Limb (tissue), 2 donors: ENCODE measurements around the gene WNT6.
A peak's percentile ranks its signal among the peaks of the same experiment; 100 is the strongest.

Experiments used
- DNase-seq, 2 donors: peaks; one replicate each; pipeline ENCODE4 v3.0.0-alpha.2; 2016; ENCODE audit errors: extremely low spot score in 2 of 2

Gene WNT6

DNA sequence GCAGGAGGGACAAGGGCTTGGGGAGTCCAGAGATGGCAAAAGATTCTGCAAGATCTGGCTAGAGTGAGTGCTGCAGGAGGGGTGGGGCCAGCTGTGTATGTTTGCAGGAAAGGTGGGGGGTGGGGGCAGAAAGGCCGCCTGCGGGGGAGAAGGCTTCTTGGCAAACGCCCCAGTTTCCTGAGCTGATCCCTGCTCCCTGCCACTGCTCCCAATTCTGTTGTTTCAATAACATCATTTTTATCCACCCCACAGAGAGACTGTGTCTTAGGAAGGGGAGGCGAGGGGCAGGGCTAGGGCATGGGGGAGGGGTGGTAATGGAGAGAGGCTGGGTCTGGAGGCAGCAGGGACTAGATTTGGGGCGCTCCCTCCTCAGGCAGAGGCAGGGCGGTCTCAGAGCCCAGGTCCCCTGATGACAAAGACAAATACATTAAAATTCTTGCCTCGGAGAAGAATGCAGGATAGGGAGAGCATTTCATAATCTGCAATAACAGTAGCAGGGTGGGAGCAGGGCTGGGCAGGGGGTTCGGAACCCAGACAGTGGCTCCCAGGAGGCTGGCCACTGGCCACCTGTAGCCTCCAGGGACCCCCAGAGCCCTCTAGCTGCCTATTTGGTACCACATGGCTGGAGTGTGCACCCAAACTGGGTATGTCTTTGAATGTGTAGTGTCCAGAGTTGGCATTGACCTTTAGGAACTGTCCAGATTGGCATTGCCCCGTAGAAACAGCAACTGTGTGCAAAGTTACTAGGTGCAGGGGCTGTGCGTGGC lies 2.1 kb upstream of the WNT6 start:
- DNase-seq, result no peak

DNA sequence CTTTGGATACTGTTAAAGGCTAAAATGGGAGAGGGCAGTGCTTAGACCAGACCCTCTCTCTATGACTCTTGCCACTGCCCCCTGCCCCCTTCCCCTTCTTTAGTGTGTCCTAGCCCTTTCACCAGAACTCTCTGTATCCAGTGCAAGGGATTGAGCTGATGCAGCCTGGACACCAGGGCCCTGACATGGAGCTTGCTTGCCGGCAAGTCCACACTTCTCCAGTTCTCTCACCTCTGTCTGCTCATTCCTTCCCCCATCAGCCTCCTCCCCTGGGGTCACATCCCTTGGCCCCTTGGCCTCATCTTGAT lies 1.5 kb upstream of the WNT6 start:
- no peak for DNase-seq

DNA sequence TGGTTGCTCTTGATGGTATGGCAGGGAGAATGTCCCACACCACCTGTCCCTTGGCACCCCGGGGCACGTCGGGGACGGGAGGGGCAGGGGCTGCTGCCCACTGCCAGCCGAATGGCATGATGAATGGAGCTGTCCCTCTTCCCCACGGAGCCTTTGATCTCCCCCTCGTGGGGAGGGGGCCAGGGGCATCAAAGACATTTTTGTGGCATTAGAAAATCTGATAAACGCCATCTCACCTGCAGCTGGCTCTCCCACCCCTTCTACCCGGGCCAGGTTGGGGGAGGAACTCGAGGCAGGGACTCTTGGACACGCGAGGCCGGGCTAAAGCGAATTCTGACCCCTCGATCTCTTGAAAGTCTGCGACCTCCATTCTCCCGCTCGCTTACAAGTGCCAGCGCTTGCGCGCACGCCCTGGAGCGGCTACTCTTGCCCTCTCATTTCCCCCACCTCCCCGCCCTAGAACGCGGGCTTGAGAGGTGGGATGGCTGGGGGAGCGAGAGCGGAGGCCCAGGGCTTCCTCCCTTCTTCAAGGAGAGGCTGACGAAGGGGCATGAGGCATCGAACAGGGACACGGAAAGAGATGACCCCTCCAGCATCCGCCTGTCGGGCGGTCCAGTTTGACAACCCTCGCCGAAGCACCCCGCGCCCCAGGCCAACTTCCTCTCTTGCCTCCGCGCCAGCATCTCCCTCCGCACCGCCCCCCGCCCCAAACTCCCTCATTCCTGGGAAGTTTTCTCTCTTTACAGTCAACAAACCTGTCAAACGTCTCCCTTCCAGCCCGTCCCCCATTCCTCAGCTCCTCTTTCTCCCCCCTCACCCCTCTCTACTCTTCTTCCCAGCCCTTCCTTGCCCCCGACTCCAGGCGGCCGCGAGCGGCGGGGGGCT lies 692 bp upstream of the WNT6 start:
- DNase-seq, result no peak

DNA sequence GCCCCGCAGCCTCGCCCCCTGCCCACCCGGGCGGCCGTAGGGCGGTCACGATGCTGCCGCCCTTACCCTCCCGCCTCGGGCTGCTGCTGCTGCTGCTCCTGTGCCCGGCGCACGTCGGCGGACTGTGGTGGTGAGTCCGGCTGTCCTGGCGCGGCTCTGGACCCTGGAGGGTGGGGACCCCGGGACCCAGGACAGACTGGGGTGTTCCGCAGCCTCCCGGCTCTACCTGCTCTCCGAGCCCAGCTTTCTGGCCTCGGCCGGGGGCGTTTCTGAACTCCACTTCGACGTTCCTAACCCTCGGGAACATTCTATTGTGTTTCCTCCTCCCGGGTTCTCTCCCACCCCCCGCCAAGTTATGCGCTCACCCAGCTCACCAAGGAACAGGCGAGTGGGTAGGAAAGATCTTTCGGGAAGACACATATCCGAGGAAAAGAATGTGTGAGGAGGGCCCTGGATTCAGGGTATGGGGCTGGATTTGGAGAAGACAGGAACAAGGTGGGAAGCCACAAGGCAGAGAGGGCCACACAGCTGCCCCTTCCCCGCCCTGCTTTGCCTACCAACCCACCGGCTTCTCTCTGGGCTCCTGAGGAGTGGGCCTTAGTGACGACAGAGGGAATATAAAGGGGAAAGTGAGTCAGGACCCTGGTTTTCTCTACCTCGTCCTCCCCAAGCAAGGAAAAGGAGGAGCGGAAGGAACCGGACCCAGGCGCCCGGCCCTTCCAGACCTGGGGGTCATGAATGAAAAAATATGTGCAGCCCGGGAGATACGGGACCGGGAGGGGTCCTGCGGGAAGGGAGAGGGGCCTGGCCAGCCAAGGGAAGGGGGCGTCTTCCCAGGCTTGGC lies 605 bp downstream of the WNT6 start:
- DNase-seq, result no peak

DNA sequence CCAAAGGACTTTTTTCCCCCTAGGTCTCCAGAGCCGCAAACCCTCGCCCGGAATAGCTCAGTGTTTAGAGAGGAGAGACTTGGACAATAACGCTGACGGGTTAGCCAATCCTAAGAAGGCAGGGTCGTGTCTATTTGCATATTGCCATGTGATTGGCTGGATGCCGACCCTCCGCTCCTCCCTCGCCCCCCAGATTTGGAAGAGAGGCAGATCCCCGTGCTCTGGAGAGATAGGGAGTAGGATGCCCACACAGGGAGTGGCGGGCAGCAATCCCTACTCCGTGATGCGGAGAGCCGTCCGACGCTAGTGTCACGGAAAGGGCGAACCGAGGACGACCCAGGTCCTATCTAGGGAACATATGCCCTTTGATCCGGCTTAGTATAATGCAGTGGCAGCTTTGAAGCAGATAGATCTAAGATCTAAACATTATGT lies 1.4 kb downstream of the WNT6 start:
- peak; percentile 80 to 81 for DNase-seq

DNA sequence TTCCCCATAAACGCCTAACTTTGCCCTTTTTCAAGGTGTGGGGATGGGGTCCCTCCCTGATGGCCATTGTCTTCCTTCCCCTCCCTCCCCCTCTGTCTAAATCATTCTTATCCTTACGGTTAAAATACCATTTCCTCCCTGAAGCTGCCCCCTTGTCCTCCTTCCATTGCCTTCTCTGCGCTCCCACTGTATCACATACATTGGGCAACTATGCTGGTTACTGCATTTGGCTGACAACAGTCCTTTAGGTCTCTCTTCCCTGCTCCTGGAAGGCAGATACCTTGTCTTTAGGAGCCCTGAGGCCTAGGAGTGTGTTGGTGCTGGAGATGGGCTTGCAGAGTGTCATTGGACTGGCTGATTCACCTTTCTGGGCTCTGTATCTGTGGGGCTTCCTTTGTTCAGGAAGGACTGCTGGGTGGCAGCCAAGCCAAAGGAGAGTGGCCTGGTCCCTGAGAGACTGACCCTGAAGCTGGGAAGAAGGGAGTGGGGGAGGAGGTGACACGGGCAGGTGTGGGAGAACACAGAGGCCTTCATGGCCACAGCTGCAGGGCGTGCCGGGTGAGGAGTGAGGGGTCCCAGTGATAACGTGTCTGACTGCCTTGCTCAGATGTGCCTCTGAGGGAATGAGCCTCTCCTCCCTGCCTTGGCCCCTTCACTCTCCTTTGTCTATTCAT lies 2.2 kb downstream of the WNT6 start:
- no peak for DNase-seq

DNA sequence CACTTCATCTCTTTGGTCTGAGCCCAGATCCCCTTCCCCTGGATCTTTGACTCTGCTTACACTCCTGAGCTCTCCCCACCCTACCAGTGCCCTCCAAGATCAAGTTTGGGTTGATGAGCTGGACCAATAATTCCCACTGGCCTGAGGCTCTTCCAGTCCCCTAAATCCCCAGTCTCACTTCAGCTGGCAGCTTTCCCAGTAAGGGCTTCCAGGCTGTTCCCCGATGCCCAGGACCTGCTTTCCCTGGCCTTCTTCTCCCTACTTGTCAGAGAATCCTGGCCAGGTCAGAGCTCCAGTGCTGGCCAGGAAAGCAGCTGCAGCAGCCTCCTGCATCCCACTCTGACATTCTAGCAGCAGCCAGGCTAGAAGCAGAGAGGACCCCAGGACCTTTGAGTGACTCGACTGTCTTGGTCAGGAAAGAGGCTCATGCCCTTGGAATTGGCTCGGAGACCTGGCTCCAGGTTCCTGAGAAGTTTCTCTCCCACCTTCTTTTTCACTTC lies 3.5 kb downstream of the WNT6 start:
- DNase-seq, result no peak

DNA sequence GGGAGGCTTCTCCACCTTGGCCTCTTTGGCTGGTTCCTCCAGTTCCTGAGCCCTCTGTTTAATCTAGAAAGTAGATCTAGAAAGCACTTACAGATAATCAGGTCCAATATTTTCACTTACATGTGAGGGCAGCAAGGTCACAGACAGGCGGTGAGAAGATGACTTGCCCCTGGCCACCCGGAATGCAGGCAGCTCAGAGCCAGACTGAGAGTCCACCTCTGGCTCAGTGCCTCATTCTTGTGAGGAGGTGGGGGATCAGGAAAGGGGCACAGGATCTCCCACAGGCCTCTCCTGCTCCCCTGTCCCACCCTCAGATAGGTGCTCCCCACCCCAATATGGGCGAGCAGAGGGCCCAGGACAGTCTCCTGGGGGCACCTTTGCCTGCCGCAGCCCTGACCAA lies 5.8 kb downstream of the WNT6 start:
- no peak for DNase-seq

DNA sequence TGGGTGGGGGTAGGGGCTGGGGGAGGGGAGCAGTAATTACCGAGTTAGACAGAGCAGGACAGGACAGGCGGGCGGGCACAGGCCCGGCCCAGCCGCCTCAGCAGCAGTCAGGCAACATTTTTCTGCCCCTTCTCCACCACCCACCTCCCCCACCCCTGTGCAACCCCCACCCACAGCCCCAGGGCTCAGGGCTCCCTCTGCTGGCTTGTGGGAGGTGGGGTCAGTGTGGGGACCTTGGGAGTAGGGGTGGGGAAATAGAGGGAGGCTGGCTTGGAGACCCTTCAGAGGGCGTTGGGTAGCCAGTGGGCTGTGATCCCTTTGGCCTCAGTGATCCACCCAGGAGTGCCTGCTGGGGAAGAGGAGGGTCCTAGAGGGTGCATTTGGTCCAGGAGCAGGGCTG lies 6.4 kb downstream of the WNT6 start:
- no peak for DNase-seq

DNA sequence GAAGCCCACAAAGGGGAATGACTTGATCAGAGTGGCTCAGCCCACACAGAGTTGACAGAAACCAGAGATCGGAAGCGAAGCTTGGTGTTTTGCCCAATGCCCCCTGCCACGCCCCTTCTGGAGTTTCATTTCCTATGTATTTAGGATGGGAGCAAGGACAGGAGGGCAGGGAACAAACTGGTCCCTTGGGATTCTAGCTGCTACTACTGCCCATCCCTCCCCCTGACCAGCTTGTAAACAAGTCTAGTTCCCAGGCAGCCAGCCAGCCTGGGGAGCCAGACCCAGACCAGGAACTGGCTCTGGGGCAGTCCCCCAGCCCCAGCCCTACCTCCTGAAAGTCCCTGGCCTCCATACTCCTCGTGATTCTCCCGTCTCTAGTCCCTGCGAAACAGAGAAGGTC lies 8.3 kb downstream of the WNT6 start:
- no peak for DNase-seq

DNA sequence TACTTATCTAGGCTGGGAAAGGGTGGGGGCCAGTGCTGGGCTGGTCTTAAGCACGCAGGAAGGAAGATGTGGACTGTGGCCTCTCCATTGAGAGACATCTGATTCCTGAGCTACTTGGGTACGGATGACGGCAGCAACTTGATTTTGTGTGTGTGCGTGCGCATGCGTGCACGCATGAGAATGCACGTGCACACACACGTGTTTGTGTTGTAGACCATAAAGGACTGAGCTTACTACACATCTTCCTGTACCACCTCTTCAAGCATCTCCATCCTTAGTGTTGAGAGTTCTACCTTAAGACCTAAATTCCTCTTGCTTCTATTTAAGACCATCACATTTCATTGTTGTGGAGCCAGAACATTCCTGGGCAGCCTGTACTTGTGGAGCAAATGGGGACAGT lies 9.5 kb downstream of the WNT6 start:
- no peak for DNase-seq

DNA sequence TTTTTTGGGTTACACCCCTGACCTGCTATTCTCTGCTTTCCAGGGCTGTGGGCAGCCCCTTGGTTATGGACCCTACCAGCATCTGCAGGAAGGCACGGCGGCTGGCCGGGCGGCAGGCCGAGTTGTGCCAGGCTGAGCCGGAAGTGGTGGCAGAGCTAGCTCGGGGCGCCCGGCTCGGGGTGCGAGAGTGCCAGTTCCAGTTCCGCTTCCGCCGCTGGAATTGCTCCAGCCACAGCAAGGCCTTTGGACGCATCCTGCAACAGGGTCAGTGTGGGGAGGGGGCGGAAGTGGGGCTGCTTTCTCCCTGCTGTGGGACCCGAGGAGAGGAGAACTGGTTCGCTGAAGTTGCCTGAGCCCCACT lies 11.4 kb downstream of the WNT6 start:
- no peak for DNase-seq

DNA sequence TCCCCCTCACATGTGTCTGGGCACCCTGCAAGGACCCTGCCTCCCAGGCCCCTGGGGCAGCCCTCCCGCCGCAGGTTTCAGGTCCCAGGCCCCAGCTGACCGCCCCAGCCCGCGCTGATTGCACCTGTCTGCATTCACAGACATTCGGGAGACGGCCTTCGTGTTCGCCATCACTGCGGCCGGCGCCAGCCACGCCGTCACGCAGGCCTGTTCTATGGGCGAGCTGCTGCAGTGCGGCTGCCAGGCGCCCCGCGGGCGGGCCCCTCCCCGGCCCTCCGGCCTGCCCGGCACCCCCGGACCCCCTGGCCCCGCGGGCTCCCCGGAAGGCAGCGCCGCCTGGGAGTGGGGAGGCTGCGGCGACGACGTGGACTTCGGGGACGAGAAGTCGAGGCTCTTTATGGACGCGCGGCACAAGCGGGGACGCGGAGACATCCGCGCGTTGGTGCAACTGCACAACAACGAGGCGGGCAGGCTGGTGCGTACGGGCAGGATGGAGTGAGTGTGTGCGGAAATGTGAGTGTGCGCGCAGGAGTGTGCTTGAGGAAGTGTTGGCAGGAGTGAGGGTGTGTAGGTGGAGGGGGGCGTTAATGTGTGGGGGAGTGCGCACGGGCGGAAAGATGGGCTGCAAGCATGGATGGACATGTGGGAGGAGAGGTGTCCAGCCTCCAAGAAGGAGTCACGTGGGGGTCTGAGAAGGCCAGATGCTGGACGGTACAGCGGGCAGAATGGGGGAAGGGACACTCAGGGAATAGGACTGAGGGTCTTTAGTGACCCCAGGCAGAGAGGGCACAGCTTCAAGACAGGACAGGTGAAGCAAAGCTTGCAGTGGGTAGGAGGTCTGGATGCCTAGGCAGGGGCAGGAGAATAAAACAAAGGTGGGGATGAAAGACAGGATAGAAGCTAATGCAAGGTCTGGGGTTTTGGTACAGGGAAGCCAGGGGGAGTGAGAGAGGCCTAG lies 12.0 kb downstream of the WNT6 start:
- no peak for DNase-seq

DNA sequence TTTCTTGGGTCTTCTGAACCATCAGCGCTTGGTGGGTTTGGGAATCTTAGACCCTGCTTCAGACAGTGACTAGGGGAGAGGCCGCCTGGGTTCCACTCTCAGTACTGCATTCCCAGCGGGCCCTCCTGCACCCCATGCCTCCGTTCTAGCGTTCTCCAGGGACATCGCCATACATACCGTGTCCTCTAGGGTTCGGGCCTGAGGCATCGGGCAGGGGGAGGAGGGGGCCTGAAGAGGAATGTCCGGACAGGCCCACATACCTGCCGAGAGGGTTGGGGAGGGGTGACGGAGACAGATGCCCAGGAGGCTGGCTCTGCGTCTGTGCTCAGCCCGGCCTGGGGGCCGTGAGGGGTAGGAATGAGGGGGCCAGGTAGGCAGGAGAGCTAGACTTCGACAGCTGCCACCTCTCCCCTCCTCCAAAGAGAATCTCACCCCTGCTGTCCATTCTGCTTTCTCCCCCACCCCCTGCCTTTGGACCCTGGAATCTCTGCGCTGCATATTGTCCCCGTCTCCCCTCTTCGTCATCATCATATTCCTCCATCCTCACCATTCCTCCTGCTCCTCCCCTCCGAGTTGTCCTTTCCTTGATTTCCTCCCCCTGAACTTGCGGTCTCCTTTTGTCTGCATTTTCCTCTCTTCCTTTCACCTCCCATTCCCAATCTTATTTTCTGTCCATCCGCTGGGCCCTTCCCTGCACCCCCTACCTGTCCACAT lies 13.2 kb downstream of the WNT6 start:
- no peak for DNase-seq

DNA sequence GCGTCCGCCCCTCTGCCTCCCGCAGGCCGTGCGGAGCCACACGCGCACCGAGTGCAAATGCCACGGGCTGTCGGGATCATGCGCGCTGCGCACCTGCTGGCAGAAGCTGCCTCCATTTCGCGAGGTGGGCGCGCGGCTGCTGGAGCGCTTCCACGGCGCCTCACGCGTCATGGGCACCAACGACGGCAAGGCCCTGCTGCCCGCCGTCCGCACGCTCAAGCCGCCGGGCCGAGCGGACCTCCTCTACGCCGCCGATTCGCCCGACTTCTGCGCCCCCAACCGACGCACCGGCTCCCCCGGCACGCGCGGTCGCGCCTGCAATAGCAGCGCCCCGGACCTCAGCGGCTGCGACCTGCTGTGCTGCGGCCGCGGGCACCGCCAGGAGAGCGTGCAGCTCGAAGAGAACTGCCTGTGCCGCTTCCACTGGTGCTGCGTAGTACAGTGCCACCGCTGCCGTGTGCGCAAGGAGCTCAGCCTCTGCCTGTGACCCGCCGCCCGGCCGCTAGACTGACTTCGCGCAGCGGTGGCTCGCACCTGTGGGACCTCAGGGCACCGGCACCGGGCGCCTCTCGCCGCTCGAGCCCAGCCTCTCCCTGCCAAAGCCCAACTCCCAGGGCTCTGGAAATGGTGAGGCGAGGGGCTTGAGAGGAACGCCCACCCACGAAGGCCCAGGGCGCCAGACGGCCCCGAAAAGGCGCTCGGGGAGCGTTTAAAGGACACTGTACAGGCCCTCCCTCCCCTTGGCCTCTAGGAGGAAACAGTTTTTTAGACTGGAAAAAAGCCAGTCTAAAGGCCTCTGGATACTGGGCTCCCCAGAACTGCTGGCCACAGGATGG lies 14.0 kb downstream of the WNT6 start:
- DNase-seq, result no peak

DNA sequence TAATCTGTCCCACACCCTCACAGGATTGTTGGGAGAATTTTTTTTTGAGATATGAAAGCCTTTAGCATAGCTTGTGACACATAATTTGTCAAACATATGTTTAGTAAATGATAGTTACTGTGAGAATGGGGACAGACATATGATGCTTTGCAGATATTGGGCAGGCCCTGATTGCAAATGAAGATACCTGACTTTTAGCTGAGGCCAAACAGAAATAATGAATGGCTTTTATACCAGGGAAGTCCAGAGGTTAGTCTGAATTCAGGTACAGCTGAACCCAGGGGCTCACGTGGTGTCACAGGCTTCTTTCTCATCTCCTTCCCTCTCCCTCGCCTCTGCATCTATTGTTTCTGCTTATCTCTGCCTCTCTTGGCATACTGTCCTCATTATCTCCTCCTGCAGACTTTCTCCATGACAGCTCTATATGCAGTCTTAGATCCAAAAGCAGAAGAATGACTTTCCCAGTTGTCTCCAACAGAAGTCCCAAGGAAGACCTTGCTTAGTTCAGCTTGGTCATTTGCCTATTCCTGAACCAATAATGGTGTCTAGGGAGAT lies 16.2 kb downstream of the WNT6 start:
- DNase-seq, result no peak

DNA sequence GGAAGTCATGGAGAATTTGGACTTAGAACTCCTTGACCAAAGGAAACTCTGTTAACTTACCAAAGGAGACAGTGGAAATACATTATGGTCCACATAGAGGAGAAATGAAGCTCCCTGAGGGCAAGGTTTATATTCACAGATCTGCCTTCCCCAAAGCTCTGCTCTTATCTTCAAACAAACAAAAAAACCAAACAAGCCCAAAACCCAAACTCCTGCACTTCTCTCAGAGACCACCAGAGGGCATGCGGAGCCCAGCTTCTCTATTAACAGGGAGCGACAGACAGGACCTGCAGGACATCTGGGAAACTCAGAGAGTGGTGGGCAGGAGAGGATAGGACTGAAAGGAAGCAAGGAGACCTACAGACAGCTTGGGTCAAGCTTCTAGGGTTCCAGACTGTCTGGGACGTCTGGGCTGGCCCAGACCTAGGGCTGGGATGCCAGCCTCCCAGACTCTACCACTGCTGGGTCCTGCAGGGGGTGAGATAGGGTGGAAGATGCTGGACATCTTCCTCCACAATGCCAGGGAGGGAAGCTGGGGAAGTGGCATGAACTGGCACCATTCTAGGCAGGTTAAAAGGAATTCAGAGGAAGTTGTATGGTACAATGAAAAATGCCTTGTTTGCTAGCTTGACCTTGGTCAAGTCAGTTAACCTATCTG lies 17.1 kb downstream of the WNT6 start:
- DNase-seq, result peak; percentile 64 to 82

DNA sequence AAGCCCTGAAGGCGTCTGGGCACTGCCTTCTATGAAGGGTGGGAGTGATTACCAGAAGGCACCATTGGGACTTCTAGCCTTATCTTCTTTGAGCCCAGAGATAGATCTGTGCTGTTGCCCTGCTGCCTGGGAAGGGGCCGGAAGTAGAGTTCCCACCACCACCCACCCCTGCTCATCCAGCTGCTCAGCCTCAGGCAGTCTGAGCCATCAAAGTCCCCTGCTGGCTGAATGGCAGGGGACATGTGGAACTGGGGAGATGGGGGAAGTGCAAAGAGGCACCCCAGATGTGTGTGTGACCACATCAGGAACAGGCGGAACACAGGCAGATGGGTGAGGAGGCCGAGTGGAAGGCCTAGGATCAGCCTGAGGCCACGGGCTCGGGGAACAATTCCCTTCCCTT lies 17.7 kb downstream of the WNT6 start:
- no peak for DNase-seq
